Suprapubic skin (tissue), 4 donors: Measurements from ENCODE around the gene HCK. TPM values are rescaled to one million over a fixed set of nuclear protein-coding genes. Genes with fewer than 3 reads are reported as not detected.

Experiments
- DNase-seq, 2 donors: peaks; one replicate each; pipeline ENCODE4 v3.0.0-alpha.2; 2019; ENCODE audit warnings: low spot score in 2 of 2
- H3K27ac ChIP-seq: fragments of 200-600 bp; sonication (generic); one replicate; pipeline ENCODE4 v1.5.1; 2019
- H3K27me3 ChIP-seq: fragments of 200-600 bp; sonication (generic); one replicate; pipeline ENCODE4 v1.5.1; 2019
- H3K36me3 ChIP-seq: fragments of 200-600 bp; sonication (generic); one replicate; pipeline ENCODE4 v1.5.1; 2019
- H3K4me1 ChIP-seq: fragments of 200-600 bp; sonication (generic); one replicate; pipeline ENCODE4 v1.5.1; 2019
- H3K4me3 ChIP-seq: fragments of 200-600 bp; sonication (generic); one replicate; pipeline ENCODE4 v1.5.1; 2019; ENCODE audit warnings: mild to moderate bottlenecking
- H3K9me3 ChIP-seq: fragments of 200-600 bp; sonication (generic); one replicate; pipeline ENCODE4 v1.5.1; 2019
- EP300 ChIP-seq: sonication (generic); formaldehyde crosslinking; IDR thresholded peaks from one replicate; pipeline ENCODE4 v1.6.1; 2017; ENCODE audit warnings: antibody characterized with exemption
- POLR2A ChIP-seq, 2 donors: fragments of 450-650 bp; IDR thresholded peaks; one replicate each; pipeline ENCODE4 v1.6.1; 2017; ENCODE audit warnings: antibody characterized with exemption in 2 of 2, mild to moderate bottlenecking in 2 of 2, moderate library complexity in 2 of 2
- POLR2AphosphoS5 ChIP-seq, 3 donors: sonication (generic); formaldehyde crosslinking; IDR thresholded peaks; one replicate each; pipeline ENCODE4 v1.6.1; 2017; ENCODE audit warnings: antibody characterized with exemption in 3 of 3
- WGBS: methylation state at CpG from one replicate; pipeline ENCODE4 v1.1.5; 2018; 5-methylcytosine and 5-hydroxymethylcytosine counted together
- total RNA-seq, 4 donors: library from RNA; depleted of rRNA; stranded (reverse); fragments of >200 nt; gene quantifications; one replicate each; pipeline ENCODE4 v1.1.0, GENCODE V29; 2016
- TF ChIP-seq, protein P1 (sequence below), 2 donors: fragments of 200-600 bp in 1 of 2; fragments of 450-650 bp in 1 of 2; sonication (generic) in 1 of 2; IDR thresholded peaks; one replicate each; pipeline ENCODE4 v1.5.1; 2016 to 2019; ENCODE audit warnings: antibody characterized with exemption in 2 of 2, mild to moderate bottlenecking in 1 of 2, moderate library complexity in 1 of 2

HCK gene
- total RNA-seq, 4 donors from 2014 or later, result 5.0 to 10.0 (median 6.6) TPM

GRCh38 chr20:32063695-32064094, 11.7 kb downstream of the HCK start:
- DNase-seq, result no peak
- H3K36me3 ChIP-seq, result no peaks in the 10 kb centered on the region
- TF ChIP-seq, protein P1, sequence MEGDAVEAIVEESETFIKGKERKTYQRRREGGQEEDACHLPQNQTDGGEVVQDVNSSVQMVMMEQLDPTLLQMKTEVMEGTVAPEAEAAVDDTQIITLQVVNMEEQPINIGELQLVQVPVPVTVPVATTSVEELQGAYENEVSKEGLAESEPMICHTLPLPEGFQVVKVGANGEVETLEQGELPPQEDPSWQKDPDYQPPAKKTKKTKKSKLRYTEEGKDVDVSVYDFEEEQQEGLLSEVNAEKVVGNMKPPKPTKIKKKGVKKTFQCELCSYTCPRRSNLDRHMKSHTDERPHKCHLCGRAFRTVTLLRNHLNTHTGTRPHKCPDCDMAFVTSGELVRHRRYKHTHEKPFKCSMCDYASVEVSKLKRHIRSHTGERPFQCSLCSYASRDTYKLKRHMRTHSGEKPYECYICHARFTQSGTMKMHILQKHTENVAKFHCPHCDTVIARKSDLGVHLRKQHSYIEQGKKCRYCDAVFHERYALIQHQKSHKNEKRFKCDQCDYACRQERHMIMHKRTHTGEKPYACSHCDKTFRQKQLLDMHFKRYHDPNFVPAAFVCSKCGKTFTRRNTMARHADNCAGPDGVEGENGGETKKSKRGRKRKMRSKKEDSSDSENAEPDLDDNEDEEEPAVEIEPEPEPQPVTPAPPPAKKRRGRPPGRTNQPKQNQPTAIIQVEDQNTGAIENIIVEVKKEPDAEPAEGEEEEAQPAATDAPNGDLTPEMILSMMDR (IDR thresholded peaks at IDR 0.05), result no peak
- no peak for TF ChIP-seq POLR2A (IDR thresholded peaks at IDR 0.05)
- no peak for TF ChIP-seq EP300
- TF ChIP-seq POLR2AphosphoS5 (IDR thresholded peaks at IDR 0.05), result no peak
- no peaks in the 10 kb centered on the region for H3K9me3 ChIP-seq
- H3K27ac ChIP-seq, result no peak overlapping the region
- H3K4me1 ChIP-seq, result no peaks in the 10 kb centered on the region
- peaks cover 32% of the 10 kb centered on the region for H3K27me3 ChIP-seq
- WGBS, result 46% methylated on average over 4 of the region's 4 CpGs
- no peak overlapping the region for H3K4me3 ChIP-seq

DNA sequence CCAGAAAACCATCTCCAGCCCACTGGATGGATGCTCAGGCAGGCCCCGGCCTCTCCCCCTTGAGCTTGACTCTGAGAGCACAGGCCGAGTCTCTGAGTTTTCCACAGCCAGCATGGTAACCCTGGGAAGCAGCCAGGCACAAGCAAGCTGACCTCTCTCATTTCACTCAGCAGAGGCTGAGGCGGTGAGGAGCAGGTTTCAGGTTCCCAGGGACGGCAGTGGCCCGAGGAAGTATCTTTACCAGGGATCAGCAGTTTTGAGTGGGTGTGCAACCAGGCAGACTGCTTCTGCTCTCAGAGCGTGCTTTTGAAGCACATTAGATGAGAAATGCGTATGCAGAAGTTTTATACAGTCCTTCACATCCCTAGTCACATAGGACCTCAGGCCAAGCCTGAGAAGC, 12.6 kb downstream of the HCK start:
- Histone ChIP-seq H3K9me3 (no peaks in the 10 kb centered on the region), H3K36me3 (no peaks in the 10 kb centered on the region), H3K4me3 (no peak overlapping the region), H3K27me3 (peaks cover 28% of the 10 kb centered on the region), H3K27ac (no peak overlapping the region), H3K4me1 (no peaks in the 10 kb centered on the region)
- TF ChIP-seq, protein P1 (IDR thresholded peaks at IDR 0.05), result no peak
- TF ChIP-seq POLR2AphosphoS5 (IDR thresholded peaks at IDR 0.05), result no peak
- TF ChIP-seq POLR2A (IDR thresholded peaks at IDR 0.05), result no peak
- no peak for TF ChIP-seq EP300
- DNase-seq, result no peak
- WGBS, result 85% methylated on average over 7 of the region's 7 CpGs

- 52% methylated on average over 6 of the region's 6 CpGs for WGBS
- TF ChIP-seq EP300 (no peak), POLR2A (IDR thresholded peaks at IDR 0.05) (no peak), POLR2AphosphoS5 (IDR thresholded peaks at IDR 0.05) (no peak)
- TF ChIP-seq, protein P1 (IDR thresholded peaks at IDR 0.05), result no peak
- H3K36me3 ChIP-seq, result no peaks in the 10 kb centered on the region
- H3K27me3 ChIP-seq, result peaks cover 14% of the 10 kb centered on the region
- H3K4me1 ChIP-seq, result no peaks in the 10 kb centered on the region
- H3K27ac ChIP-seq, result no peak overlapping the region
- H3K4me3 ChIP-seq, result no peak overlapping the region
- DNase-seq, result no peak
- no peaks in the 10 kb centered on the region for H3K9me3 ChIP-seq
These were observed 15.3 kb downstream of the HCK start for GRCh38 chr20:32067234-32067821.

DNA sequence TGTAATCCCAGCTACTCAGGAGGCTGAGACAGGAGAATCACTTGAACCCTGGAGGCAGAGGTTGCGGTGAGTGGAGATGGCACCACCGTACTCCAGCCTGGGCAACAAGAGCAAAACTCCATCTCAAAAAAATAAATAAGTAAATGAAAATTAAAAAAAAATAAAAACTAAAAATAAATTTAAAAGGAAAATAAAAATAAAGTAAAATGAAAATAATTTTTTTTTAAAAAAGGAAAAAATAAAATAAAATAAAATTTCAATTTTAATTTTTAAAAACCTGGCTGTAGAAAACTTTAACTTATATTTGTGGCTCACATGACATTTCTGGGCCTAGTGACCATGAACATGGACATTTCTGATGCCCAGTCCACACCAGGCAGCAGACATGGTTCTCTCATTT, 16.1 kb downstream of the HCK start:
- H3K4me1 ChIP-seq, result no peaks in the 10 kb centered on the region
- no peak overlapping the region for H3K27ac ChIP-seq
- 47% methylated on average over 2 of the region's 2 CpGs for WGBS
- no peaks in the 10 kb centered on the region for H3K9me3 ChIP-seq
- peaks cover 7% of the 10 kb centered on the region for H3K27me3 ChIP-seq
- H3K36me3 ChIP-seq, result no peaks in the 10 kb centered on the region
- no peak overlapping the region for H3K4me3 ChIP-seq
- no peak for DNase-seq
- TF ChIP-seq POLR2AphosphoS5 (IDR thresholded peaks at IDR 0.05) (no peak), EP300 (no peak), POLR2A (IDR thresholded peaks at IDR 0.05) (no peak)
- TF ChIP-seq, protein P1 (IDR thresholded peaks at IDR 0.05), result no peak

DNA sequence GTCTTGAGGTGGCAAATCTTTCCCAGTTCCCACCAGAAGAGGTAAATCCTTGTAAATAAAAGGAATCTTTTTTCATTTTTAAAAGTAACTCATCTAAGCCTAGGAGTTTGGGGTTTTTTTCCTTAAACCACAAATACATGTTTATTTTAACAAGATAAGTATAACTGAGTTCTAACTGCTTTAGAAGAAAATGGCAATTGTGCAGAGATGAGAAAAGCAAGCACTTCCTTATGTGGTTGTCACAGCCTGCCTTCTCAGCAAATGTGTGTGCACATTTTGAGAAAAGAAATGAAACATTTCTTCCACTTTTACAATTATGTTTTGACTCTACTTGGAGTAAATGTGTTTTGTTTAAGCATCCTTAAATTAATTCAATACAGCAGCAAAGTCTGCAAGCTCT, 17.7 kb downstream of the HCK start:
- Histone ChIP-seq H3K27me3 (peaks cover 6% of the 10 kb centered on the region), H3K36me3 (no peaks in the 10 kb centered on the region), H3K27ac (no peak overlapping the region), H3K4me1 (no peaks in the 10 kb centered on the region), H3K9me3 (no peaks in the 10 kb centered on the region), H3K4me3 (no peak overlapping the region)
- DNase-seq, result no peak
- no peak for TF ChIP-seq EP300

- TF ChIP-seq, protein P1 (IDR thresholded peaks at IDR 0.05), result no peak
- TF ChIP-seq POLR2AphosphoS5 (IDR thresholded peaks at IDR 0.05) (no peak), EP300 (no peak)
- no peaks in the 10 kb centered on the region for H3K9me3 ChIP-seq
- DNase-seq, result no peak
- H3K36me3 ChIP-seq, result no peaks in the 10 kb centered on the region
- no peak overlapping the region for H3K27ac ChIP-seq
- no peak overlapping the region for H3K4me3 ChIP-seq
- WGBS, result 86% methylated on average over 1 of the region's 1 CpG
- no peaks in the 10 kb centered on the region for H3K4me1 ChIP-seq
- peaks cover 6% of the 10 kb centered on the region for H3K27me3 ChIP-seq
These were observed 18.2 kb downstream of the HCK start for GRCh38 chr20:32070282-32070681.
